ENCODE measurements around the gene GPR160. TPM values are rescaled to one million over a fixed set of nuclear protein-coding genes. Genes with fewer than 3 reads are reported as not detected.

GPR160 gene
- total and polyA plus RNA-seq, 9 of the 15 experiments (the other 6 are each of a cell fraction or from before 2014, with no cell fraction given), result 1.3 to 10.5 (median 8.3) TPM

DNA sequence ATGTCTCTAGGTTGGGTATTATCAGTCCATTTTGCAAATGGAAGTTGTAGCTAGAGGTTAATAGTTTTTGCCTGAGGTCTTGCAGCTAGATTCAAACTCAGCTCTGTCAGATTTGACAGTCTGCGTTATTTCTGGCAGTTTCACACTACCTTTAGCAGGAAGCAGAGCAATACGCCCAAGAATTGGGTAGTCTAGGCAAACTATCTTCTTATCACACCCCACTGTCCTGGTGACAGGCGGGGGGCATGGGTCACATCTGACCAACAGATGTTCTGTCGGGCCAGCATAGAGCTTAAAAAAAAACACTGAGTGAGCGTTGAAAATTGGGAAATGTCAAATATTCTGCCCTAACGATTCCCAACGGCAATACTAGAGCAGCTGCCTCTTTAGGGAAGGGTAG lies 5.7 kb downstream of the GPR160 start (continued):
- TF ChIP-seq, protein P1, sequence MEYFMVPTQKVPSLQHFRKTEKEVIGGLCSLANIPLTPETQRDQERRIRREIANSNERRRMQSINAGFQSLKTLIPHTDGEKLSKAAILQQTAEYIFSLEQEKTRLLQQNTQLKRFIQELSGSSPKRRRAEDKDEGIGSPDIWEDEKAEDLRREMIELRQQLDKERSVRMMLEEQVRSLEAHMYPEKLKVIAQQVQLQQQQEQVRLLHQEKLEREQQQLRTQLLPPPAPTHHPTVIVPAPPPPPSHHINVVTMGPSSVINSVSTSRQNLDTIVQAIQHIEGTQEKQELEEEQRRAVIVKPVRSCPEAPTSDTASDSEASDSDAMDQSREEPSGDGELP (CRISPR knock-in tag; IDR thresholded peaks at IDR 0.05; ENCODE audit: borderline replicate concordance), result no peak
- TF ChIP-seq SMAD2 (IDR thresholded peaks at IDR 0.05; ENCODE audit: low read depth, low read length) (no peak), ZNF644 (tag; IDR thresholded peaks at IDR 0.05; ENCODE audit: low read depth) (no peak), KDM1A (IDR thresholded peaks at IDR 0.05) (no peak)

DNA sequence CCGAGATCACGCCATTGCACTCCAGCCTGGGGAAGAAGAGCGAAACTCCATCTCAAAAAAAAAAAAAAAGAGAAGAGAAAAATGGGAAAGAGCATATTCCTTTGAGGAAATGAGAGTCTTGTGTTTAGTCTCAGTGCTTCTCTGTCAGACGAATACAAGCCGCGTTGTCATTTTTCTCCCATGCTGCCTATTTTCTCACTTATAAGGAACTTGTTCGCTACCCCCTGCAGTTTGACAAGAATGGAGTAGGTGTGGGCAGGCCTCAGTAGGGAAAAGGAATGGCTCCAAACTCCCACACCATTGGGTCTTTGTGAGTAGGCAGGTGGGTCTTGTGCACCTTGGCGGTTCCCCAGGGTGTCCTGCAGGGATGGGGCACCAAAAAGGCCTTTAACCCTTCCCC lies 6.5 kb downstream of the GPR160 start:
- H3K9ac ChIP-seq (ENCODE audit: insufficient read depth in 1 of 2, low read depth in 2 of 2, low read length in 2 of 2), result no peak overlapping the region
- H3K36me3 ChIP-seq (ENCODE audit: control insufficient read depth, insufficient read depth, low read length), result no peaks in the 10 kb centered on the region
- no peaks in the 10 kb centered on the region for H4K20me1 ChIP-seq (replicated peaks; ENCODE audit: control insufficient read depth, insufficient read depth, low read length)
- H3K4me1 ChIP-seq (replicated peaks in 1 of 2; ENCODE audit: control insufficient read depth in 2 of 2, insufficient read depth in 2 of 2, low read length in 2 of 2), result peaks cover 0 to 2% of the 10 kb centered on the region in 2 experiments; a peak in 1 of 5 replicates
- intact Hi-C loops (cut with micrococcal nuclease), result no loop called here
- no peaks in the 10 kb centered on the region for H3K79me2 ChIP-seq (ENCODE audit: control insufficient read depth, insufficient read depth, low read length)
- H3K27ac ChIP-seq (ENCODE audit: extremely low read depth, low read depth, low read length), result no peak overlapping the region
- no peak overlapping the region for H3K4me2 ChIP-seq (ENCODE audit: insufficient read depth, low read length)
- DNase-seq (ENCODE audit: extremely low read depth in 1 of 4, low spot score in 3 of 4) (no peak), ATAC-seq (no peak), FAIRE-seq (no peak)
- WGBS (ENCODE audit: insufficient coverage, low coverage, missing lambda C conversion rate), result 76% methylated on average over 7 of the region's 8 CpGs
- ChIA-PET POLR2A (interaction anchor here (1.2 kb wide), 1 partner anchor 10 kb away, joined by 4 read pairs; no protein-coding TSS in a partner anchor), CTCF (ENCODE audit: low intra/inter-chr PET ratio) (no interaction called here)
- H3K9me1 ChIP-seq (ENCODE audit: control insufficient read depth, insufficient read depth, low read length), result no peaks in the 10 kb centered on the region
- H2AFZ ChIP-seq (ENCODE audit: low read depth, low read length), result no peak overlapping the region
- no peak overlapping the region for H3K4me3 ChIP-seq
- no TSS peak for BruUV-seq (replicated peaks)
- in situ Hi-C loops (cut with MboI), result no loop called here
- no peaks in the 10 kb centered on the region for H3K9me3 ChIP-seq (replicated peaks; ENCODE audit: control insufficient read depth, insufficient read depth, low read depth, low read length)
- no peaks in the 10 kb centered on the region for H3K27me3 ChIP-seq (ENCODE audit: control insufficient read depth in 2 of 2, insufficient read depth in 2 of 2, low read length in 2 of 2)
- TF ChIP-seq HNRNPK (IDR thresholded peaks at IDR 0.05; ENCODE audit: low read depth, low read length, poor library complexity, severe bottlenecking), result no peak
- no peak for TF ChIP-seq ZNF274 (IDR thresholded peaks at IDR 0.05; ENCODE audit: borderline replicate concordance, low read depth, low read length)
- TF ChIP-seq, protein P2, sequence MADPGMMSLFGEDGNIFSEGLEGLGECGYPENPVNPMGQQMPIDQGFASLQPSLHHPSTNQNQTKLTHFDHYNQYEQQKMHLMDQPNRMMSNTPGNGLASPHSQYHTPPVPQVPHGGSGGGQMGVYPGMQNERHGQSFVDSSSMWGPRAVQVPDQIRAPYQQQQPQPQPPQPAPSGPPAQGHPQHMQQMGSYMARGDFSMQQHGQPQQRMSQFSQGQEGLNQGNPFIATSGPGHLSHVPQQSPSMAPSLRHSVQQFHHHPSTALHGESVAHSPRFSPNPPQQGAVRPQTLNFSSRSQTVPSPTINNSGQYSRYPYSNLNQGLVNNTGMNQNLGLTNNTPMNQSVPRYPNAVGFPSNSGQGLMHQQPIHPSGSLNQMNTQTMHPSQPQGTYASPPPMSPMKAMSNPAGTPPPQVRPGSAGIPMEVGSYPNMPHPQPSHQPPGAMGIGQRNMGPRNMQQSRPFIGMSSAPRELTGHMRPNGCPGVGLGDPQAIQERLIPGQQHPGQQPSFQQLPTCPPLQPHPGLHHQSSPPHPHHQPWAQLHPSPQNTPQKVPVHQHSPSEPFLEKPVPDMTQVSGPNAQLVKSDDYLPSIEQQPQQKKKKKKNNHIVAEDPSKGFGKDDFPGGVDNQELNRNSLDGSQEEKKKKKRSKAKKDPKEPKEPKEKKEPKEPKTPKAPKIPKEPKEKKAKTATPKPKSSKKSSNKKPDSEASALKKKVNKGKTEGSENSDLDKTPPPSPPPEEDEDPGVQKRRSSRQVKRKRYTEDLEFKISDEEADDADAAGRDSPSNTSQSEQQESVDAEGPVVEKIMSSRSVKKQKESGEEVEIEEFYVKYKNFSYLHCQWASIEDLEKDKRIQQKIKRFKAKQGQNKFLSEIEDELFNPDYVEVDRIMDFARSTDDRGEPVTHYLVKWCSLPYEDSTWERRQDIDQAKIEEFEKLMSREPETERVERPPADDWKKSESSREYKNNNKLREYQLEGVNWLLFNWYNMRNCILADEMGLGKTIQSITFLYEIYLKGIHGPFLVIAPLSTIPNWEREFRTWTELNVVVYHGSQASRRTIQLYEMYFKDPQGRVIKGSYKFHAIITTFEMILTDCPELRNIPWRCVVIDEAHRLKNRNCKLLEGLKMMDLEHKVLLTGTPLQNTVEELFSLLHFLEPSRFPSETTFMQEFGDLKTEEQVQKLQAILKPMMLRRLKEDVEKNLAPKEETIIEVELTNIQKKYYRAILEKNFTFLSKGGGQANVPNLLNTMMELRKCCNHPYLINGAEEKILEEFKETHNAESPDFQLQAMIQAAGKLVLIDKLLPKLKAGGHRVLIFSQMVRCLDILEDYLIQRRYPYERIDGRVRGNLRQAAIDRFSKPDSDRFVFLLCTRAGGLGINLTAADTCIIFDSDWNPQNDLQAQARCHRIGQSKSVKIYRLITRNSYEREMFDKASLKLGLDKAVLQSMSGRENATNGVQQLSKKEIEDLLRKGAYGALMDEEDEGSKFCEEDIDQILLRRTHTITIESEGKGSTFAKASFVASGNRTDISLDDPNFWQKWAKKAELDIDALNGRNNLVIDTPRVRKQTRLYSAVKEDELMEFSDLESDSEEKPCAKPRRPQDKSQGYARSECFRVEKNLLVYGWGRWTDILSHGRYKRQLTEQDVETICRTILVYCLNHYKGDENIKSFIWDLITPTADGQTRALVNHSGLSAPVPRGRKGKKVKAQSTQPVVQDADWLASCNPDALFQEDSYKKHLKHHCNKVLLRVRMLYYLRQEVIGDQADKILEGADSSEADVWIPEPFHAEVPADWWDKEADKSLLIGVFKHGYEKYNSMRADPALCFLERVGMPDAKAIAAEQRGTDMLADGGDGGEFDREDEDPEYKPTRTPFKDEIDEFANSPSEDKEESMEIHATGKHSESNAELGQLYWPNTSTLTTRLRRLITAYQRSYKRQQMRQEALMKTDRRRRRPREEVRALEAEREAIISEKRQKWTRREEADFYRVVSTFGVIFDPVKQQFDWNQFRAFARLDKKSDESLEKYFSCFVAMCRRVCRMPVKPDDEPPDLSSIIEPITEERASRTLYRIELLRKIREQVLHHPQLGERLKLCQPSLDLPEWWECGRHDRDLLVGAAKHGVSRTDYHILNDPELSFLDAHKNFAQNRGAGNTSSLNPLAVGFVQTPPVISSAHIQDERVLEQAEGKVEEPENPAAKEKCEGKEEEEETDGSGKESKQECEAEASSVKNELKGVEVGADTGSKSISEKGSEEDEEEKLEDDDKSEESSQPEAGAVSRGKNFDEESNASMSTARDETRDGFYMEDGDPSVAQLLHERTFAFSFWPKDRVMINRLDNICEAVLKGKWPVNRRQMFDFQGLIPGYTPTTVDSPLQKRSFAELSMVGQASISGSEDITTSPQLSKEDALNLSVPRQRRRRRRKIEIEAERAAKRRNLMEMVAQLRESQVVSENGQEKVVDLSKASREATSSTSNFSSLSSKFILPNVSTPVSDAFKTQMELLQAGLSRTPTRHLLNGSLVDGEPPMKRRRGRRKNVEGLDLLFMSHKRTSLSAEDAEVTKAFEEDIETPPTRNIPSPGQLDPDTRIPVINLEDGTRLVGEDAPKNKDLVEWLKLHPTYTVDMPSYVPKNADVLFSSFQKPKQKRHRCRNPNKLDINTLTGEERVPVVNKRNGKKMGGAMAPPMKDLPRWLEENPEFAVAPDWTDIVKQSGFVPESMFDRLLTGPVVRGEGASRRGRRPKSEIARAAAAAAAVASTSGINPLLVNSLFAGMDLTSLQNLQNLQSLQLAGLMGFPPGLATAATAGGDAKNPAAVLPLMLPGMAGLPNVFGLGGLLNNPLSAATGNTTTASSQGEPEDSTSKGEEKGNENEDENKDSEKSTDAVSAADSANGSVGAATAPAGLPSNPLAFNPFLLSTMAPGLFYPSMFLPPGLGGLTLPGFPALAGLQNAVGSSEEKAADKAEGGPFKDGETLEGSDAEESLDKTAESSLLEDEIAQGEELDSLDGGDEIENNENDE (IDR thresholded peaks at IDR 0.05; ENCODE audit: low read depth, low read length), result no peak
- TF ChIP-seq STAT5A (IDR thresholded peaks at IDR 0.05; ENCODE audit: borderline replicate concordance, low read length), result no peak
- no peak for TF ChIP-seq BRD9 (IDR thresholded peaks at IDR 0.05; ENCODE audit: low read depth, partially characterized antibody)

Measured in K562 (cell line).